ENCODE measurements around the gene LYPD6. TPM values are rescaled to one million over a fixed set of nuclear protein-coding genes. Genes with fewer than 3 reads are reported as not detected.

The LYPD6 gene
- polyA plus RNA-seq, 1 of the 3 experiments (the other 2 are of a cell fraction): 8.1 TPM

DNA sequence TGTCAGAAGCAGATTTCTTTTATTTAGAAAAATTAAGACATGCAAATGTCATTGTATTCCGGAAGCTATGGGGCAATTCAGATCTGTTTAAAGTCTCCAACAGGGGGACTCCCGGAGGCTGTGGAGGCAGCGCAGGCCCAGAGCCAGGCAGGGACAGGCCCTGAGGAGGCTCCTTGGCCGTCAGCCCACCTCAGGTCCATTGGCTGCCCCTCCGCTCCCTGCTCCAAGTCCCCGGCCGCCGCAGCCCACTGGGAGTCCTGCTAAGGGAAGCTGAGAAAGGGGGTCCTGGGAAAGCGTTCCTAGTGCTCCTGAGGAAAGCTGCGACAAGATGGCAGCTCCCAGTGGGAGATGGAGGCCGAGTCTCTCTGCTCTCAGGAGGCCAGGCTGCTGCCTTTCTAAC lies 20.0 kb upstream of the LYPD6 start:
- H3K9ac ChIP-seq: no peak overlapping the region
- ChIA-PET POLR2A (no interaction called here), CTCF (interaction anchor here (1.0 to 4.2 kb wide), 4 partner anchors 226 to 295 kb away, joined by 3 to 27 read pairs (median 4); no protein-coding TSS in a partner anchor)
- no peaks in the 10 kb centered on the region for H3K27me3 ChIP-seq (ENCODE audit: insufficient read depth)
- H3K9me2 ChIP-seq: no peaks in the 10 kb centered on the region
- H3K9me3 ChIP-seq: no peaks in the 10 kb centered on the region
- H4K20me1 ChIP-seq (ENCODE audit: insufficient read depth): no peaks in the 10 kb centered on the region
- no peak overlapping the region for H2AFZ ChIP-seq (ENCODE audit: low read depth)
- no peak for DNase-seq
- no peak overlapping the region for H3K4me3 ChIP-seq (ENCODE audit: low read depth in 2 of 2, low read length in 1 of 2)
- no peaks in the 10 kb centered on the region for H3K36me3 ChIP-seq (replicated peaks in 1 of 2; ENCODE audit: control insufficient read depth in 1 of 2, insufficient read depth in 2 of 2, low read length in 1 of 2)
- WGBS (ENCODE audit: low lambda C conversion rate): 60% methylated on average over 7 of the region's 11 CpGs
- no peaks in the 10 kb centered on the region for H3K79me2 ChIP-seq (ENCODE audit: insufficient read depth)
- H3F3A ChIP-seq (replicated peaks; ENCODE audit: insufficient read depth): no peaks in the 10 kb centered on the region
- H3K4me2 ChIP-seq: no peak overlapping the region
- H3K4me1 ChIP-seq (ENCODE audit: control insufficient read depth in 1 of 2, insufficient read depth in 2 of 2, low read depth in 1 of 2, low read length in 1 of 2): peaks cover 0 to 11% of the 10 kb centered on the region in 2 experiments; a peak in 2 of 4 replicates
- no peak overlapping the region for H3K27ac ChIP-seq (ENCODE audit: low read depth in 2 of 2, low read length in 1 of 2)
- no peak for TF ChIP-seq SIN3A (IDR thresholded peaks at IDR 0.05; ENCODE audit: borderline replicate concordance, low read depth, low read length)
- TF ChIP-seq, protein P1, sequence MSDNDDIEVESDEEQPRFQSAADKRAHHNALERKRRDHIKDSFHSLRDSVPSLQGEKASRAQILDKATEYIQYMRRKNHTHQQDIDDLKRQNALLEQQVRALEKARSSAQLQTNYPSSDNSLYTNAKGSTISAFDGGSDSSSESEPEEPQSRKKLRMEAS (IDR thresholded peaks at IDR 0.05; ENCODE audit: low read depth): no peak
- TF ChIP-seq TCF12 (IDR thresholded peaks at IDR 0.05): no peak
- TF ChIP-seq FOSL2 (IDR thresholded peaks at IDR 0.05; ENCODE audit: borderline replicate concordance, low read depth): no peak
- no peak for TF ChIP-seq YY1 (IDR thresholded peaks at IDR 0.05; ENCODE audit: low read depth)
- no peak for TF ChIP-seq CHD2 (IDR thresholded peaks at IDR 0.05; ENCODE audit: low read length, partially characterized antibody)
- no peak for TF ChIP-seq POLR2AphosphoS5 (IDR thresholded peaks at IDR 0.05; ENCODE audit: low read depth, low read length)

DNA sequence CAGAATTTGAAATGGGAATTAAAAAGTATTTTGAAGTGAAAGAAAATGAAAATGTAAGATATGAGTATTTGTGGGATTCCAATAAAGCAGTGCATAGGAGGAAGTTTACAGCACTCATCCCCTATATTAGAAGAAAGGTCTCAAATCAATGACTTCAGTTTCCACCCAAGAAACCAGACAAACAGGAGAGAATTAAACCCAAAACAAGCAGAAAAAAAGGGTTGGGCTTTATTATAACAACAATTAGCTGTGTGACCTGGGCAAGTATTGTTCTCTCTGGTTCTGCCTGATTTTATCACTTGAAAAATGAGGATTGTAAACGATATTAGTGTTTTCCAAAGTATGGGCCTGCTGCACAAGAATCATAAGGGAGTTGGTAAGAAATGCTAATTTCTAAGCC lies 18.3 kb upstream of the LYPD6 start:
- no peak overlapping the region for H3K4me2 ChIP-seq
- H3F3A ChIP-seq (replicated peaks; ENCODE audit: insufficient read depth): no peaks in the 10 kb centered on the region
- no peak overlapping the region for H3K9ac ChIP-seq
- H3K9me3 ChIP-seq: no peaks in the 10 kb centered on the region
- no peak overlapping the region for H2AFZ ChIP-seq (ENCODE audit: low read depth)
- H3K79me2 ChIP-seq (ENCODE audit: insufficient read depth): no peaks in the 10 kb centered on the region
- H3K27me3 ChIP-seq (ENCODE audit: insufficient read depth): no peaks in the 10 kb centered on the region
- no peaks in the 10 kb centered on the region for H3K36me3 ChIP-seq (replicated peaks in 1 of 2; ENCODE audit: control insufficient read depth in 1 of 2, insufficient read depth in 2 of 2, low read length in 1 of 2)
- no peaks in the 10 kb centered on the region for H4K20me1 ChIP-seq (ENCODE audit: insufficient read depth)
- DNase-seq: no peak
- no peak overlapping the region for H3K4me3 ChIP-seq (ENCODE audit: low read depth in 2 of 2, low read length in 1 of 2)
- H3K27ac ChIP-seq (ENCODE audit: low read depth in 2 of 2, low read length in 1 of 2): no peak overlapping the region
- no peaks in the 10 kb centered on the region for H3K9me2 ChIP-seq
- H3K4me1 ChIP-seq (ENCODE audit: control insufficient read depth in 1 of 2, insufficient read depth in 2 of 2, low read depth in 1 of 2, low read length in 1 of 2): peaks cover 0 to 11% of the 10 kb centered on the region in 2 experiments; a peak in 2 of 4 replicates
- ChIA-PET CTCF (interaction anchor here (1.3 to 4.2 kb wide), 7 partner anchors 13 to 331 kb away, joined by 3 to 46 read pairs (median 13); no protein-coding TSS in a partner anchor), POLR2A (no interaction called here)
- 83% methylated on average over 1 of the region's 1 CpG for WGBS (ENCODE audit: low lambda C conversion rate)
- TF ChIP-seq SMC3 (IDR thresholded peaks at IDR 0.05; ENCODE audit: low read depth, low read length): no peak
- TF ChIP-seq CHD2 (IDR thresholded peaks at IDR 0.05; ENCODE audit: low read length, partially characterized antibody): no peak
- TF ChIP-seq, protein P2, sequence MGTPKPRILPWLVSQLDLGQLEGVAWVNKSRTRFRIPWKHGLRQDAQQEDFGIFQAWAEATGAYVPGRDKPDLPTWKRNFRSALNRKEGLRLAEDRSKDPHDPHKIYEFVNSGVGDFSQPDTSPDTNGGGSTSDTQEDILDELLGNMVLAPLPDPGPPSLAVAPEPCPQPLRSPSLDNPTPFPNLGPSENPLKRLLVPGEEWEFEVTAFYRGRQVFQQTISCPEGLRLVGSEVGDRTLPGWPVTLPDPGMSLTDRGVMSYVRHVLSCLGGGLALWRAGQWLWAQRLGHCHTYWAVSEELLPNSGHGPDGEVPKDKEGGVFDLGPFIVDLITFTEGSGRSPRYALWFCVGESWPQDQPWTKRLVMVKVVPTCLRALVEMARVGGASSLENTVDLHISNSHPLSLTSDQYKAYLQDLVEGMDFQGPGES (IDR thresholded peaks at IDR 0.05; ENCODE audit: low read depth, low read length): no peak
- TF ChIP-seq EP300 (IDR thresholded peaks at IDR 0.05; ENCODE audit: borderline replicate concordance in 1 of 2, low read depth in 1 of 2, low read length in 1 of 2): no peak
- TF ChIP-seq FOXJ3 (CRISPR knock-in tag; IDR thresholded peaks at IDR 0.05): no peak
- TF ChIP-seq, protein P3, sequence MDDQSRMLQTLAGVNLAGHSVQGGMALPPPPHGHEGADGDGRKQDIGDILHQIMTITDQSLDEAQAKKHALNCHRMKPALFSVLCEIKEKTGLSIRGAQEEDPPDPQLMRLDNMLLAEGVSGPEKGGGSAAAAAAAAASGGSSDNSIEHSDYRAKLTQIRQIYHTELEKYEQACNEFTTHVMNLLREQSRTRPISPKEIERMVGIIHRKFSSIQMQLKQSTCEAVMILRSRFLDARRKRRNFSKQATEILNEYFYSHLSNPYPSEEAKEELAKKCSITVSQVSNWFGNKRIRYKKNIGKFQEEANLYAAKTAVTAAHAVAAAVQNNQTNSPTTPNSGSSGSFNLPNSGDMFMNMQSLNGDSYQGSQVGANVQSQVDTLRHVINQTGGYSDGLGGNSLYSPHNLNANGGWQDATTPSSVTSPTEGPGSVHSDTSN (IDR thresholded peaks at IDR 0.05): no peak
- TF ChIP-seq SIN3A (IDR thresholded peaks at IDR 0.05; ENCODE audit: borderline replicate concordance, low read depth, low read length): no peak
- TF ChIP-seq ELF1 (IDR thresholded peaks at IDR 0.05): no peak
- no peak for TF ChIP-seq RFX5 (IDR thresholded peaks at IDR 0.05; ENCODE audit: low read length)
- TF ChIP-seq FOSL2 (IDR thresholded peaks at IDR 0.05; ENCODE audit: borderline replicate concordance, low read depth): no peak
- TF ChIP-seq, protein P4, sequence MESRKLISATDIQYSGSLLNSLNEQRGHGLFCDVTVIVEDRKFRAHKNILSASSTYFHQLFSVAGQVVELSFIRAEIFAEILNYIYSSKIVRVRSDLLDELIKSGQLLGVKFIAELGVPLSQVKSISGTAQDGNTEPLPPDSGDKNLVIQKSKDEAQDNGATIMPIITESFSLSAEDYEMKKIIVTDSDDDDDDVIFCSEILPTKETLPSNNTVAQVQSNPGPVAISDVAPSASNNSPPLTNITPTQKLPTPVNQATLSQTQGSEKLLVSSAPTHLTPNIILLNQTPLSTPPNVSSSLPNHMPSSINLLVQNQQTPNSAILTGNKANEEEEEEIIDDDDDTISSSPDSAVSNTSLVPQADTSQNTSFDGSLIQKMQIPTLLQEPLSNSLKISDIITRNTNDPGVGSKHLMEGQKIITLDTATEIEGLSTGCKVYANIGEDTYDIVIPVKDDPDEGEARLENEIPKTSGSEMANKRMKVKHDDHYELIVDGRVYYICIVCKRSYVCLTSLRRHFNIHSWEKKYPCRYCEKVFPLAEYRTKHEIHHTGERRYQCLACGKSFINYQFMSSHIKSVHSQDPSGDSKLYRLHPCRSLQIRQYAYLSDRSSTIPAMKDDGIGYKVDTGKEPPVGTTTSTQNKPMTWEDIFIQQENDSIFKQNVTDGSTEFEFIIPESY (IDR thresholded peaks at IDR 0.05; ENCODE audit: borderline replicate concordance, low read depth): no peak
- TF ChIP-seq, protein P5, sequence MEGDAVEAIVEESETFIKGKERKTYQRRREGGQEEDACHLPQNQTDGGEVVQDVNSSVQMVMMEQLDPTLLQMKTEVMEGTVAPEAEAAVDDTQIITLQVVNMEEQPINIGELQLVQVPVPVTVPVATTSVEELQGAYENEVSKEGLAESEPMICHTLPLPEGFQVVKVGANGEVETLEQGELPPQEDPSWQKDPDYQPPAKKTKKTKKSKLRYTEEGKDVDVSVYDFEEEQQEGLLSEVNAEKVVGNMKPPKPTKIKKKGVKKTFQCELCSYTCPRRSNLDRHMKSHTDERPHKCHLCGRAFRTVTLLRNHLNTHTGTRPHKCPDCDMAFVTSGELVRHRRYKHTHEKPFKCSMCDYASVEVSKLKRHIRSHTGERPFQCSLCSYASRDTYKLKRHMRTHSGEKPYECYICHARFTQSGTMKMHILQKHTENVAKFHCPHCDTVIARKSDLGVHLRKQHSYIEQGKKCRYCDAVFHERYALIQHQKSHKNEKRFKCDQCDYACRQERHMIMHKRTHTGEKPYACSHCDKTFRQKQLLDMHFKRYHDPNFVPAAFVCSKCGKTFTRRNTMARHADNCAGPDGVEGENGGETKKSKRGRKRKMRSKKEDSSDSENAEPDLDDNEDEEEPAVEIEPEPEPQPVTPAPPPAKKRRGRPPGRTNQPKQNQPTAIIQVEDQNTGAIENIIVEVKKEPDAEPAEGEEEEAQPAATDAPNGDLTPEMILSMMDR (IDR thresholded peaks at IDR 0.05): no peak
- no peak for TF ChIP-seq GATA2 (CRISPR knock-in tag; IDR thresholded peaks at IDR 0.05)
